Astrocyte of the cerebellum (primary cell): ENCODE measurements around the gene NEK5.
A peak's percentile ranks its signal among the peaks of the same experiment; 100 is the strongest.
"Not testable (repeated sequence)": the region's sequence is repeated elsewhere in the genome, so short reads cannot be mapped to it uniquely, and the experiment has no call there.

ENCODE experiments used
- DNase-seq: peaks from one replicate; pipeline ENCODE4 v3.0.0-alpha.2; 2011; ENCODE audit warnings: low read depth
- H3K4me3 ChIP-seq: 2 replicates; pipeline ENCODE4 v1.5.1; 2011; ENCODE audit warnings: mild to moderate bottlenecking, low read depth, low read length, moderate library complexity
- in situ Hi-C: cut with HindIII; loops from 2 replicates; pipeline ENCODE4 v1.10.0; 2017; ENCODE audit warnings: low sequenced_read_pairs
- TF ChIP-seq, protein P1 (sequence below): IDR thresholded peaks from 2 replicates; pipeline ENCODE4 v1.5.1; 2012; ENCODE audit warnings: low read length, low read depth, moderate library complexity, mild to moderate bottlenecking; ENCODE audit errors: missing control alignments

Gene NEK5

DNA sequence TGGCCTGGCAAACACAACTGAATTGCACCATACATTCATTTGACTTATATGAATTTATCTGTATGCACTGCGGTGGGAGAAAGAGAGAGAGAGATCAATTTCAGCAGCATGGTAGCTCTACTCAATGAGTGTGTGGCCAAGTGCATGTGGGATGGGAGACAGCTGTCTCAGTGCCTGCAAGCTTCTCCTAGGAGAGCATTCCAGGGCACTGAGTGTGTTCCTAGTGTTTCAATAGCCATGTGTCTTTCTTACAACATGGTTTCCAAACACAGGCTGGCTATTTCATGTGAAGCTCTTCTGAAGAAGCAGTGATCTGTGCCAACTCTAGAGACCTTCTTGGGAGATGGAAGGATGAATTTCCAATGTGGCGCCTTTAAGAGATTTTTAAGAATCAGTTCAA lies 43.5 kb downstream of the NEK5 start:
- in situ Hi-C loops: no loop called here
- TF ChIP-seq, protein P1, sequence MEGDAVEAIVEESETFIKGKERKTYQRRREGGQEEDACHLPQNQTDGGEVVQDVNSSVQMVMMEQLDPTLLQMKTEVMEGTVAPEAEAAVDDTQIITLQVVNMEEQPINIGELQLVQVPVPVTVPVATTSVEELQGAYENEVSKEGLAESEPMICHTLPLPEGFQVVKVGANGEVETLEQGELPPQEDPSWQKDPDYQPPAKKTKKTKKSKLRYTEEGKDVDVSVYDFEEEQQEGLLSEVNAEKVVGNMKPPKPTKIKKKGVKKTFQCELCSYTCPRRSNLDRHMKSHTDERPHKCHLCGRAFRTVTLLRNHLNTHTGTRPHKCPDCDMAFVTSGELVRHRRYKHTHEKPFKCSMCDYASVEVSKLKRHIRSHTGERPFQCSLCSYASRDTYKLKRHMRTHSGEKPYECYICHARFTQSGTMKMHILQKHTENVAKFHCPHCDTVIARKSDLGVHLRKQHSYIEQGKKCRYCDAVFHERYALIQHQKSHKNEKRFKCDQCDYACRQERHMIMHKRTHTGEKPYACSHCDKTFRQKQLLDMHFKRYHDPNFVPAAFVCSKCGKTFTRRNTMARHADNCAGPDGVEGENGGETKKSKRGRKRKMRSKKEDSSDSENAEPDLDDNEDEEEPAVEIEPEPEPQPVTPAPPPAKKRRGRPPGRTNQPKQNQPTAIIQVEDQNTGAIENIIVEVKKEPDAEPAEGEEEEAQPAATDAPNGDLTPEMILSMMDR: no peak
- DNase-seq: no peak
- no peak overlapping the region for H3K4me3 ChIP-seq

DNA sequence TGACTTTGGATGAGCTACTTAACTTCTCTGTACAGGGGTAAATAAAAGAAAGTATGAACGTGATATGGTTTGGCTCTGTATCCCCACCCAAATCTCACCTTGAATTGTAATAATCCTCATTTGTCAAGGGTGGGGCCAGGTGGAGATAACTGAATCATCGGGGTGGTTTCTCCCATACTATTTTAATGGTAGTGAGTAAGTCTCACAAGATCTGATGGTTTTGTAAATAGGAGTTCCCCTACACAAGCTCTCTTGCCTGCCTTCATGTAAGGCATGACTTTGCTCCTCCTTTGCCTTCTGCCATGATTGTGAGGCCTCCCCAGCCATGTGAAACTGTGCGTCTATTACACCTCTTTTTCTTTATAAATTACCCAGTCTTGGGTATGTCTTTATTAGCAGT lies 43.9 kb downstream of the NEK5 start:
- DNase-seq, in situ Hi-C loops: not testable (repeated sequence)

DNA sequence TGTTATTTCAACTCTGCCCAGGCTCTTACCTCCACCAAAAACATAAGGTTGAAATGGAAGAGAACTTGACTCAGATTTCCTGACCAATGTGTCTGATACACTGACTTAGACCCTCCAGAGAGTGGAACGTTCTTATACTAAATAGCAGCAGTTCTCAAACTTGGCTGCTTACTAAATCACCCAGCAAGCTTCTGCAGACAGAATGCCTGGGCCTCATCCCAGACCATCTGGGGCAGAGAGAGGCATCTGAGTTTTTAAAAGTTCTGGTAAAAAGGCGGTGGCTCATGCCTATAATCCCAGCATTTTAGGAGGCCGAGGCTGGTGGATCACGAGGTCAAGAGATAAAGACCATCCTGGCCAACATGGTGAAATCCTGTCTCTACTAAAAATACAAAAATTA lies 46.3 kb downstream of the NEK5 start:
- TF ChIP-seq, protein P1: no peak
- H3K4me3 ChIP-seq: no peak overlapping the region
- in situ Hi-C loops: no loop called here
- DNase-seq: no peak

More for the DNA sequence above, 43.9 kb downstream of the NEK5 start:
- not testable (repeated sequence) for H3K4me3 ChIP-seq

DNA sequence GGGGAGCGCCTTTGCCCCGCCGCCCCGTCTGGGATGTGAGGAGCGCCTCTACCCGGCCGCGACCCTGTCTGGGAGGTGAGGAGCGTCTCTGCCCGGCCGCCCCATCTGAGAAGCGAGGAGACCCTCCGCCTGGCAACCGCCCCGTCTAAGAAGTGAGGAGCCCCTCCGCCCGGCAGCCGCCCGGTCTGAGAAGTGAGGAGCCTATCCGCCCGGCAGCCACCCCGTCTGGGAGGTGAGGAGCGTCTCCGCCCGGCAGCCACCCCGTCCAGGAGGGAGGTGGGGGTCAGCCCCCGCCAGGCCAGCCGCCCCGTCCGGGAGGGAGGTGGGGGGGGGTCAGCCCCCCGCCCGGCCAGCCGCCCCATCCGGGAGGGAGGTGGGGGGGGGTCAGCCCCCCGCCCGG lies 49.0 kb downstream of the NEK5 start:
- H3K4me3 ChIP-seq, in situ Hi-C loops, DNase-seq: not testable (repeated sequence)

DNA sequence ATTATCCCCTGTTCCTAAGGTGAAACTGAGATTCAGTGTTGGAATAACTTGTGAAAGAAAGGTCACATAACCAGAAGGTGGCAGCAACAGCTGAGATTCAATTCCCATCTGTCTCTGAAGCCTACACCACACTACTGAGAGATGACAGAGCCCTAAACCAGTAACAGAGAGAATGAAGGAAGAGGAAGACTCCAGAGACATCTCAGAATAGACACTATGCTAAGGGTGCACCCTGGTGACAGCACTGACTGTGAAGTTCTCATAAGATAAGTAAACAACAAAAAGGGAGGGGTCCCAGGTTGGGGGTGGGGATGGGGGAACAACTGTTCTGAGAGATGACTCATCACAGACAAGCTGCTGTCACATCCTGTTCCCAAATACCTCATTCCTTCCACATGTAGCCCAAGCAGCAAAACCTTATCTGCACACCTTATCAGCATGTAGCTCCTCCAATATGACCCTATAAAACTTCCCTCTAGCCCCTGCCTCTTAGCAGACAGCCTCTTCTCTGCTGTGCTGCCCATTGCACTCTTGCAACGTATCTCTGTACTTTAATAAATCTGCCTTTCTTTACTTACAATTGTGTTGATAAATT lies 57.8 kb downstream of the NEK5 start:
- DNase-seq: no peak
- no peak overlapping the region for H3K4me3 ChIP-seq
- TF ChIP-seq, protein P1: peak; percentile 14
- in situ Hi-C loops: no loop called here

DNA sequence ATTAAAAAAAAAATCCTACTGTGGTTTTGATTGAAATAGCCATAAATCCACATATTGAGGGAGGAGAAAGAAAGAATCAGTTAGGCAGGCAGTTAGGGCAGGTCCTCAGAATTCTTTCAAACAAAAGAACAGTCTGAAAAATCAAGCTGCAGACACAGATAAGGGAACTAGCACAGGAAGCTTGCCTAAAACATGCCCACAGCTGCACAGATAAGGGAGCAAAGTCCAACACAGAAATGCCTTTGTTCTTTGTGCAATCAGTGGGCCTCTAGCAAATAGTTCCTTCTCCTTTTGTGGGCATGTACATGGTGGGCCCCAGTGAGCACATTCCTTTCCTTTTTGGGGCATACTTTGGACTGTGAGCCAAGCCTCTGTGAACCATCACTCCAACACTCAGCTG lies 61.6 kb downstream of the NEK5 start:
- H3K4me3 ChIP-seq: no peak overlapping the region
- TF ChIP-seq, protein P1: no peak
- in situ Hi-C loops: no loop called here
- no peak for DNase-seq

DNA sequence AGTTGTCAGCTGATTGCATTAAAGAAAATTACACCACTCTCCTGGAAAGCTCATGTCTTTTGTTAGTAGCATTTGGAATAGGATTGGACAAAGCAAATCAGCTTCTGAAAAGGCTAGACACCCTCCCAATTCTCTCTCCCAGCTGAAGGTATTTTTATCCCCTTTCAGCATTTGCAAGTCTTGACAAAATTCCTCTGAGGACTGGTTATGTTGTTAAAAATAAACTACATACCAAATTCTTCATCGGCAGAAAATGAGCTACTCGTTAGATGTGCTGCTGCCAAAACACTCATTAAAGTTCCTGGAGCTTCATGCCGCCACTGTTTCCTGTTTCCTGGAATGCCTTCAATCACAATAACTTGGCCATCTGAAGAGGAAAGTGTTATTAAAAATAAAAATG lies 67.3 kb downstream of the NEK5 start:
- no peak for DNase-seq
- H3K4me3 ChIP-seq: no peak overlapping the region
- TF ChIP-seq, protein P1: no peak
- in situ Hi-C loops: no loop called here

DNA sequence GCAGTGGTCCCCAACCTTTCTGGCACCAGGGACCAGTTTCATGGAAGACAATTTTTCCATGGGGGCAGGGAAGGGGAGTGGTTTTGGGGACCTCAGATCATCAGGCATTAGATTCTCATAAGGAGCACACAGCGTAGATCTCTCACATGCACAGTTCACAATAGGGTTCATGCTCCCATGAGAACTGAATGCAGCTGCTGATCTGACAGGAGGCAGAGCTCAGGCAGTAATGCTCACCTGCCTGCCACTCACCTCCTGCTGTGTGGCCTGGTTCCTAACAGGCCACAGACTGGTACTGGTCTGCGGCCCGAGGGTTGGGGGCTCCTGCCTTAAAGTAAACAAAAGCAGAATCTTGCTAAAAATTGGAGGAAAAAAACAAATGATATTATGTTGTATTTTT lies 67.8 kb downstream of the NEK5 start:
- H3K4me3 ChIP-seq, in situ Hi-C loops, DNase-seq: not testable (repeated sequence)
